ENCODE data around the gene PCGF1.

DNA sequence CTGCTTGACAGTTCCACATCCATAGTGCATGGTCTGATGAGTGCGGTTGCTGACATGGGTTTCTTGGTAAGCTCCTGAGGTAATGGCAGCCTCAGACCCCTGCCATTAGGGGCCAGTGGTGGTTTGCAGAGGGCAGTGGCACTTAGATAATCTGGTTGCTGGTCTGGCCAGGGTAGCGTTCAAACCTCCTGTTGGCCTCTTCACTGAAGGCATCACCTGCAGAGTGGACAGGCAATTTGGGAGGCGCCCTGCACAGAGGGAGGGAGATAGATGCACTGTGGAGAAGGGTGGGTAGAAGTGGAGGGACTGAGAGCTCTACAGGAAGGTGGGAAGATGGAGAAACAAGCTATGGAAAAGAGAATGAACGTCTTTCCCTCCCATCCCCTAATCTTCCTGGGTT is 26.0 kb upstream of the PCGF1 start:
- TF ChIP-seq, protein P1, sequence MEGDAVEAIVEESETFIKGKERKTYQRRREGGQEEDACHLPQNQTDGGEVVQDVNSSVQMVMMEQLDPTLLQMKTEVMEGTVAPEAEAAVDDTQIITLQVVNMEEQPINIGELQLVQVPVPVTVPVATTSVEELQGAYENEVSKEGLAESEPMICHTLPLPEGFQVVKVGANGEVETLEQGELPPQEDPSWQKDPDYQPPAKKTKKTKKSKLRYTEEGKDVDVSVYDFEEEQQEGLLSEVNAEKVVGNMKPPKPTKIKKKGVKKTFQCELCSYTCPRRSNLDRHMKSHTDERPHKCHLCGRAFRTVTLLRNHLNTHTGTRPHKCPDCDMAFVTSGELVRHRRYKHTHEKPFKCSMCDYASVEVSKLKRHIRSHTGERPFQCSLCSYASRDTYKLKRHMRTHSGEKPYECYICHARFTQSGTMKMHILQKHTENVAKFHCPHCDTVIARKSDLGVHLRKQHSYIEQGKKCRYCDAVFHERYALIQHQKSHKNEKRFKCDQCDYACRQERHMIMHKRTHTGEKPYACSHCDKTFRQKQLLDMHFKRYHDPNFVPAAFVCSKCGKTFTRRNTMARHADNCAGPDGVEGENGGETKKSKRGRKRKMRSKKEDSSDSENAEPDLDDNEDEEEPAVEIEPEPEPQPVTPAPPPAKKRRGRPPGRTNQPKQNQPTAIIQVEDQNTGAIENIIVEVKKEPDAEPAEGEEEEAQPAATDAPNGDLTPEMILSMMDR (IDR thresholded peaks at IDR 0.05): no peak
- TF ChIP-seq POLR2A (IDR thresholded peaks at IDR 0.05) (no peak), EP300 (IDR thresholded peaks at IDR 0.05) (no peak)
